ENCODE results near the gene SFXN5.

- TF ChIP-seq POLR2A (IDR thresholded peaks at IDR 0.05) (no peak), CTCF (IDR thresholded peaks at IDR 0.05) (no peak)
Observed at GRCh38 chr2:72949642-72950041, 121.9 kb downstream of the SFXN5 start.

Measured in heart left ventricle (tissue), 13 donors.